H1 (cell line): ENCODE results near the gene PLXNB3. TPM values are rescaled to one million over a fixed set of nuclear protein-coding genes. Genes with fewer than 3 reads are reported as not detected.

Experiments
- CTCF ChIA-PET: fragments of 300-600 bp; sonication (Branson Sonifier 250); formaldehyde crosslinking; loops from one replicate; lab custom pipeline; 2021; ENCODE audit not compliant: partially characterized antibody; lab: Charles Lee
- POLR2A ChIA-PET: fragments of 300-600 bp; sonication (Branson Sonifier 250); formaldehyde crosslinking; loops from one replicate; lab custom pipeline; 2021; ENCODE audit warnings: inconsistent platforms; ENCODE audit not compliant: partially characterized antibody; lab: Charles Lee
- DNase-seq, 2 experiments: peaks; one replicate each; pipeline versions ENCODE4 v3.0.0 to v3.0.0-alpha.2; 2010 to 2022; ENCODE audit warnings: low spot score in 2 of 2, low read depth in 1 of 2, mixed read lengths in 1 of 2
- FAIRE-seq: peaks from 2 replicates; lab custom pipeline; 2011; peaks lifted over from hg19 to GRCh38; lab: Jason Lieb, UNC
- H2AFZ ChIP-seq: 2 replicates; pipeline ENCODE4 v1.8.1; 2012; ENCODE audit warnings: low read length, inconsistent platforms
- H2AK5ac ChIP-seq: 2 replicates; pipeline ENCODE4 v1.6.1; 2013; ENCODE audit warnings: low read depth, low read length
- H2BK120ac ChIP-seq: replicated peaks from 2 replicates; pipeline ENCODE3; 2013; ENCODE audit warnings: low read depth, low read length, inconsistent platforms
- H2BK12ac ChIP-seq: 2 replicates; pipeline ENCODE4 v1.6.1; 2013; ENCODE audit warnings: low read depth, low read length
- H2BK15ac ChIP-seq: 2 replicates; pipeline ENCODE4 v1.6.1; 2013; ENCODE audit warnings: low read length
- H2BK20ac ChIP-seq: 2 replicates; pipeline ENCODE4 v1.6.1; 2013; ENCODE audit warnings: low read length
- H2BK5ac ChIP-seq: 2 replicates; pipeline ENCODE4 v1.6.1; 2013; ENCODE audit warnings: low read depth, low read length
- H3K14ac ChIP-seq: 2 replicates; pipeline ENCODE4 v1.6.1; 2013; ENCODE audit warnings: inconsistent platforms; ENCODE audit not compliant: insufficient read length
- H3K18ac ChIP-seq: 2 replicates; pipeline ENCODE4 v1.6.1; 2013; ENCODE audit warnings: low read length; ENCODE audit errors: extremely low read depth
- H3K23ac ChIP-seq: 2 replicates; pipeline ENCODE4 v1.6.1; 2013; ENCODE audit warnings: inconsistent platforms; ENCODE audit not compliant: insufficient read length
- H3K23me2 ChIP-seq: 2 replicates; pipeline ENCODE4 v1.6.1; 2013; ENCODE audit warnings: low read depth, low read length
- H3K27ac ChIP-seq: 2 replicates; pipeline ENCODE4 v1.6.1; 2011; ENCODE audit warnings: low read depth, low read length, inconsistent platforms
- H3K27me3 ChIP-seq, 4 experiments: replicated peaks in 1 of 4; 1 replicate in 1 of 4; 2 replicates in 3 of 4; pipeline versions ENCODE4 v1.6.1 to v1.8.1; 2011 to 2013; ENCODE audit warnings: low read length in 3 of 4, mild to moderate bottlenecking in 3 of 4, inconsistent platforms in 2 of 4, mixed read lengths in 2 of 4, moderate library complexity in 1 of 4; ENCODE audit not compliant: control insufficient read depth in 3 of 4, insufficient read depth in 3 of 4; ENCODE audit errors: extremely low read depth in 1 of 4
- H3K36me3 ChIP-seq, 4 experiments: 2 replicates each; pipeline versions ENCODE4 v1.6.1 to v1.8.1; 2011 to 2013; ENCODE audit warnings: mild to moderate bottlenecking in 4 of 4, low read length in 3 of 4, moderate library complexity in 2 of 4, control low read depth in 1 of 4, inconsistent platforms in 1 of 4; ENCODE audit not compliant: insufficient read depth in 4 of 4, control insufficient read depth in 2 of 4
- H3K4ac ChIP-seq: replicated peaks from 2 replicates; pipeline ENCODE3; 2013; ENCODE audit warnings: low read length, low read depth, mixed read lengths, inconsistent platforms; ENCODE audit not compliant: insufficient read length
- H3K4me1 ChIP-seq, 4 experiments: replicated peaks in 1 of 4; 1 replicate in 1 of 4; 2 replicates in 3 of 4; pipeline versions ENCODE4 v1.6.1 to v1.8.1; 2011 to 2013; ENCODE audit warnings: low read length in 3 of 4, inconsistent platforms in 2 of 4, mixed read lengths in 1 of 4; ENCODE audit not compliant: insufficient read depth in 4 of 4, control insufficient read depth in 3 of 4
- H3K4me2 ChIP-seq, 2 experiments: 2 replicates each; pipeline versions ENCODE4 v1.6.1 to v1.8.1; 2011 to 2013; ENCODE audit warnings: low read depth in 2 of 2, low read length in 2 of 2, control low read depth in 1 of 2, inconsistent platforms in 1 of 2, mild to moderate bottlenecking in 1 of 2; ENCODE audit not compliant: insufficient read depth in 1 of 2
- H3K4me3 ChIP-seq, 4 experiments: fragments of 200-600, 300-600 bp in 1 of 4; sonication (generic), shearing (Covaris generic), sonication (Bioruptor Twin) in 1 of 4; 2 replicates each; pipeline versions ENCODE4 v1.5.1 to v1.8.1; 2011 to 2016; ENCODE audit warnings: low read length in 4 of 4, low read depth in 3 of 4, control low read depth in 2 of 4, inconsistent platforms in 2 of 4, mild to moderate bottlenecking in 2 of 4, mixed read lengths in 1 of 4, moderate library complexity in 1 of 4; ENCODE audit not compliant: insufficient read depth in 2 of 4; ENCODE audit errors: extremely low read depth in 1 of 4
- H3K56ac ChIP-seq: replicated peaks from 2 replicates; pipeline ENCODE3; 2013; ENCODE audit warnings: low read depth, mild to moderate bottlenecking, mixed read lengths, low read length, inconsistent platforms; ENCODE audit not compliant: insufficient read length
- H3K79me1 ChIP-seq: 2 replicates; pipeline ENCODE4 v1.6.1; 2013; ENCODE audit warnings: low read depth, low read length, control low read depth
- H3K79me2 ChIP-seq, 2 experiments: 2 replicates each; pipeline versions ENCODE4 v1.6.1 to v1.8.1; 2012 to 2013; ENCODE audit warnings: low read length in 2 of 2, mild to moderate bottlenecking in 2 of 2, inconsistent platforms in 1 of 2; ENCODE audit not compliant: insufficient read depth in 2 of 2, control insufficient read depth in 1 of 2
- H3K9ac ChIP-seq, 4 experiments: replicated peaks in 1 of 4; 1 replicate in 1 of 4; 2 replicates in 3 of 4; pipeline versions ENCODE4 v1.6.1 to v1.8.1; 2011 to 2013; ENCODE audit warnings: low read depth in 3 of 4, low read length in 3 of 4, control low read depth in 2 of 4, mild to moderate bottlenecking in 2 of 4, moderate library complexity in 2 of 4, inconsistent platforms in 1 of 4; ENCODE audit errors: extremely low read depth in 1 of 4
- H3K9me3 ChIP-seq, 2 experiments: 2 replicates each; pipeline versions ENCODE4 v1.6.1 to v1.8.1; 2012 to 2013; ENCODE audit warnings: mild to moderate bottlenecking in 2 of 2, moderate library complexity in 2 of 2, control low read depth in 1 of 2, inconsistent platforms in 1 of 2, low read depth in 1 of 2, low read length in 1 of 2, mixed read lengths in 1 of 2; ENCODE audit not compliant: insufficient read depth in 2 of 2
- H4K20me1 ChIP-seq, 2 experiments: replicated peaks in 1 of 2; 2 replicates each; pipeline versions ENCODE3 to v1.8.1; 2011 to 2013; ENCODE audit warnings: inconsistent platforms in 2 of 2, low read length in 2 of 2, mild to moderate bottlenecking in 1 of 2; ENCODE audit not compliant: insufficient read depth in 2 of 2, control insufficient read depth in 1 of 2
- H4K5ac ChIP-seq: 2 replicates; pipeline ENCODE4 v1.6.1; 2013; ENCODE audit warnings: low read length, low read depth, mixed read lengths, inconsistent platforms; ENCODE audit not compliant: insufficient read length
- H4K8ac ChIP-seq: 2 replicates; pipeline ENCODE4 v1.8.0; 2013; ENCODE audit warnings: mild to moderate bottlenecking, moderate library complexity, low read length, inconsistent platforms; ENCODE audit not compliant: insufficient read depth; ENCODE audit errors: extremely low read depth
- H4K91ac ChIP-seq: replicated peaks from 2 replicates; pipeline ENCODE3; 2013; ENCODE audit warnings: low read length, mixed read lengths, inconsistent platforms; ENCODE audit not compliant: insufficient read length
- GTF2F1 ChIP-seq: IDR thresholded peaks from 2 replicates; pipeline ENCODE4 v1.6.1; 2012; ENCODE audit warnings: low read depth, low read length, improper control_type of control experiment, borderline replicate concordance
- HDAC6 ChIP-seq: IDR thresholded peaks from one replicate; pipeline ENCODE4 v1.7.1; 2012; ENCODE audit warnings: low read depth, mild to moderate bottlenecking, inconsistent platforms, low read length, moderate library complexity
- USF2 ChIP-seq: IDR thresholded peaks from 2 replicates; pipeline ENCODE4 v1.6.1; 2011; ENCODE audit warnings: low read length, improper control_type of control experiment
- WGBS, 2 experiments: shearing (Covaris generic) in 1 of 2; methylation state at CpG; one replicate each; pipeline versions ENCODE4 v1.1.6 to v1.1.7; 2013 to 2015; ENCODE audit warnings: low lambda C conversion rate in 2 of 2, mixed read lengths in 2 of 2, inconsistent platforms in 1 of 2, low coverage in 1 of 2, missing lambda C conversion rate in 1 of 2; ENCODE audit not compliant: insufficient replicate concordance in 2 of 2, insufficient coverage in 1 of 2, insufficient read length in 1 of 2; ENCODE audit errors: extremely low coverage in 1 of 2, missing lambda C conversion rate in 1 of 2; 5-methylcytosine and 5-hydroxymethylcytosine counted together
- polyA plus RNA-seq, 7 experiments: library from polyadenylated mRNA; depleted of rRNA in 3 of 7; stranded (reverse) in 5 of 7; unstranded in 2 of 7; fragments of >200 nt in 5 of 7; fragments of 200-250 nt in 2 of 7; gene quantifications; 1 replicate in 5 of 7; 2 replicates in 1 of 7; 4 replicates in 1 of 7; pipeline versions ENCODE4 v1.2.1 to v1.2.3, GENCODE V29; 2011 to 2013; ENCODE audit warnings: missing spikeins in 2 of 7, mixed read lengths in 2 of 7
- total RNA-seq: library from RNA; stranded (reverse); fragmentation: NEBNext Ultra II Directional; extraction: Animal tissue kit (Norgen Biotek cat#: 25700); gene quantifications from 2 replicates; pipeline ENCODE4 v1.2.1, GENCODE V29; 2021

The PLXNB3 gene
- total and polyA plus RNA-seq, 2 of the 8 experiments (the other 6 are each of a cell fraction or from before 2014, with no cell fraction given): 1.2 to 2.7 TPM

DNA sequence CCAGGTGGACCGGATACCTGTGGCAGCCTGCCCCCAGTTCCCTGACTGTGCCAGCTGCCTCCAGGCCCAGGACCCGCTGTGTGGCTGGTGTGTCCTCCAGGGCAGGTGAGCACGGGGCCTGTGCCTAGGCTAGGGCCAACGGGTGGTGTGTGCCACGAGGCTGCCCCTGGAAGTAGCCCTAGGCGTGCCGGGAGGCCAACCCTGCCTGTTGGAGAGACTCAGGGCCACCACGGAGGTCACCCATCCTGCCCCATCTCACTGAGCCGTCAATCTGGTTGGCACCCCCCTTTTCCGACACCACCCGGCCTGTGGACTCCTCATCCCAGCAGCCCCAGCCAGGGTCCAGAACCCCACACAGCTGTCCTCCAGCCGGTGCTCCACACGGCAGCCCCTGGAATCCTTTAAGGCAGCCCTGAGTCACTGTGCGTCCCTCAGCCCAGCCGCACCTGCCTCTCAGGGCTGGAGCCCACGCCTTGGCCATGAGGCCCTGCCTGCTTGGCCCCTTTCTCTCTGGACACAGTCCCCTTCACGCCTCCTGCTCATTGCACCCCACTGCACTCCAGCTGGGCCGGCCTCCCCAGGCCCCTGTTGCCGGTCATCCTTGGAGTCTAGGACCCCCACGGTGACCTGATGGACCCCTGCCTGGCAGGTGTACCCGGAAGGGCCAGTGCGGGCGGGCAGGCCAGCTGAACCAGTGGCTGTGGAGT lies 5.3 kb downstream of the PLXNB3 start:
- H3K18ac ChIP-seq: no peak overlapping the region
- no peak overlapping the region for H3K27ac ChIP-seq
- H2BK20ac ChIP-seq: no peak overlapping the region
- H2AFZ ChIP-seq: no peak overlapping the region
- H3K23ac ChIP-seq: no peak overlapping the region
- no peak overlapping the region for H2BK12ac ChIP-seq
- H3K79me1 ChIP-seq: no peaks in the 10 kb centered on the region
- CTCF ChIA-PET: interaction anchor here (0.6 kb wide), 1 partner anchor 176 kb away, joined by 3 read pairs; no protein-coding TSS in a partner anchor
- H3K79me2 ChIP-seq: no peaks in the 10 kb centered on the region
- no peak overlapping the region for H4K8ac ChIP-seq
- H3K14ac ChIP-seq: no peak overlapping the region
- no peak overlapping the region for H3K4ac ChIP-seq
- POLR2A ChIA-PET: interaction anchor here (1.1 kb wide), 1 partner anchor 12 kb away, joined by 3 read pairs; no protein-coding TSS in a partner anchor
- peaks cover 0 to 5% (median 2%) of the 10 kb centered on the region in 4 experiments; a peak in 5 of 7 replicates for H3K4me1 ChIP-seq
- no peak overlapping the region for H2BK15ac ChIP-seq
- H3K9ac ChIP-seq: no peak overlapping the region
- H2AK5ac ChIP-seq: no peak overlapping the region
- 91% methylated on average over 19 of the region's 23 CpGs; no CpG with 5 or more reads in 1 of the 2 experiments for WGBS, 2 experiments
- no peaks in the 10 kb centered on the region for H3K9me3 ChIP-seq
- H3K4me3 ChIP-seq: no peak overlapping the region
- no peak overlapping the region for H4K5ac ChIP-seq
- DNase-seq: no peak
- no peaks in the 10 kb centered on the region for H3K27me3 ChIP-seq
- no peak overlapping the region for H2BK120ac ChIP-seq
- FAIRE-seq: no peak
- H4K20me1 ChIP-seq: no peaks in the 10 kb centered on the region
- H3K23me2 ChIP-seq: no peaks in the 10 kb centered on the region
- H2BK5ac ChIP-seq: no peak overlapping the region
- H3K4me2 ChIP-seq: no peak overlapping the region
- H3K36me3 ChIP-seq: no peaks in the 10 kb centered on the region
- no peak overlapping the region for H3K56ac ChIP-seq
- no peak overlapping the region for H4K91ac ChIP-seq
- no peak for TF ChIP-seq GTF2F1
- TF ChIP-seq HDAC6: no peak
- TF ChIP-seq USF2: no peak
